HEK293T (cell line): Measurements from ENCODE around the gene F3.

Source experiments
- CTCF ChIA-PET: fragments of 350-600 bp; formaldehyde crosslinking; extraction: SDS; loops from one replicate; lab custom pipeline; 2021; ENCODE audit warnings: antibody characterized with exemption, inconsistent platforms; lab: Yijun Ruan, JAX
- POLR2A ChIA-PET: fragments of 350-600 bp; formaldehyde crosslinking; extraction: SDS; loops from one replicate; lab custom pipeline; 2020; ENCODE audit warnings: antibody characterized with exemption, inconsistent platforms; lab: Yijun Ruan, JAX
- DNase-seq: peaks from one replicate; pipeline ENCODE4 v3.0.0; 2012; ENCODE audit warnings: mixed read lengths; ENCODE audit errors: extremely low spot score
- ARNT ChIP-seq: fragments of 450-650 bp; IDR thresholded peaks from 2 replicates; pipeline ENCODE4 v1.6.1; 2017; ENCODE audit warnings: mild to moderate bottlenecking
- BHLHE40 ChIP-seq: fragments of 450-650 bp; IDR thresholded peaks from 2 replicates; pipeline ENCODE4 v1.6.1; 2016; ENCODE audit warnings: mild to moderate bottlenecking, moderate library complexity, borderline replicate concordance
- CTBP1 ChIP-seq: fragments of 450-650 bp; IDR thresholded peaks from 2 replicates; pipeline ENCODE4 v1.6.1; 2016; ENCODE audit warnings: borderline replicate concordance
- ELF4 ChIP-seq: fragments of 450-650 bp; IDR thresholded peaks from 2 replicates; pipeline ENCODE4 v1.6.1; 2017; ENCODE audit warnings: antibody characterized with exemption
- FOXA1 ChIP-seq: fragments of 450-650 bp; IDR thresholded peaks from 2 replicates; pipeline ENCODE4 v1.6.1; 2016; ENCODE audit warnings: mild to moderate bottlenecking
- FOXK2 ChIP-seq: fragments of 450-650 bp; IDR thresholded peaks from 2 replicates; pipeline ENCODE4 v1.6.1; 2016; ENCODE audit warnings: mild to moderate bottlenecking
- FOXM1 ChIP-seq: fragments of 450-650 bp; IDR thresholded peaks from 2 replicates; pipeline ENCODE4 v1.6.1; 2017; ENCODE audit warnings: mild to moderate bottlenecking, borderline replicate concordance
- HDGF ChIP-seq: fragments of 450-650 bp; IDR thresholded peaks from 2 replicates; pipeline ENCODE4 v1.6.1; 2017; ENCODE audit warnings: antibody characterized with exemption, borderline replicate concordance
- L3MBTL2 ChIP-seq: fragments of 450-650 bp; conservative IDR thresholded peaks from 2 replicates; pipeline ENCODE4 v1.6.1; 2016; ENCODE audit warnings: mild to moderate bottlenecking
- LEF1 ChIP-seq: fragments of 450-650 bp; IDR thresholded peaks from 2 replicates; pipeline ENCODE4 v1.6.1; 2017; ENCODE audit warnings: mild to moderate bottlenecking, borderline replicate concordance
- NFRKB ChIP-seq: fragments of 450-650 bp; IDR thresholded peaks from 2 replicates; pipeline ENCODE4 v1.6.1; 2016; ENCODE audit warnings: mild to moderate bottlenecking, moderate library complexity
- SP1 ChIP-seq: fragments of 450-650 bp; IDR thresholded peaks from 2 replicates; pipeline ENCODE4 v1.6.1; 2017
- SUZ12 ChIP-seq: fragments of 450-650 bp; IDR thresholded peaks from 2 replicates; pipeline ENCODE4 v1.6.1; 2016; ENCODE audit warnings: mild to moderate bottlenecking
- TARDBP ChIP-seq: fragments of 450-650 bp; IDR thresholded peaks from 2 replicates; pipeline ENCODE4 v1.6.1; 2016
- ZNF384 ChIP-seq: fragments of 450-650 bp; IDR thresholded peaks from 2 replicates; pipeline ENCODE4 v1.6.1; 2016
- TF ChIP-seq, protein P1 (sequence below): fragments of 450-650 bp; IDR thresholded peaks from 2 replicates; pipeline ENCODE4 v1.6.1; 2016

Gene F3

GRCh38 chr1:94538243-94538827, 3.2 kb downstream of the F3 start:
- ChIA-PET POLR2A (no interaction called here), CTCF (interaction anchor here (0.6 kb wide), 1 partner anchor 273 kb away, joined by 3 read pairs; no protein-coding TSS in a partner anchor)
- TF ChIP-seq ARNT (no peak), SUZ12 (no peak), LEF1 (no peak), ZNF384 (no peak), CTBP1 (no peak), L3MBTL2 (no peak), FOXM1 (no peak), NFRKB (no peak)
- no peak for DNase-seq

- DNase-seq, result no peak
- TF ChIP-seq HDGF (no peak), SP1 (no peak), TARDBP (no peak), BHLHE40 (no peak), CTBP1 (no peak), FOXK2 (no peak), SUZ12 (no peak)
- TF ChIP-seq, protein P1, sequence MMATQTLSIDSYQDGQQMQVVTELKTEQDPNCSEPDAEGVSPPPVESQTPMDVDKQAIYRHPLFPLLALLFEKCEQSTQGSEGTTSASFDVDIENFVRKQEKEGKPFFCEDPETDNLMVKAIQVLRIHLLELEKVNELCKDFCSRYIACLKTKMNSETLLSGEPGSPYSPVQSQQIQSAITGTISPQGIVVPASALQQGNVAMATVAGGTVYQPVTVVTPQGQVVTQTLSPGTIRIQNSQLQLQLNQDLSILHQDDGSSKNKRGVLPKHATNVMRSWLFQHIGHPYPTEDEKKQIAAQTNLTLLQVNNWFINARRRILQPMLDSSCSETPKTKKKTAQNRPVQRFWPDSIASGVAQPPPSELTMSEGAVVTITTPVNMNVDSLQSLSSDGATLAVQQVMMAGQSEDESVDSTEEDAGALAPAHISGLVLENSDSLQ, result no peak
- CTCF ChIA-PET, result no interaction called here
- POLR2A ChIA-PET, result no interaction called here
These were observed 4.3 kb downstream of the F3 start for GRCh38 chr1:94537254-94537653.

GRCh38 chr1:94535879-94536278, 5.7 kb downstream of the F3 start:
- ChIA-PET POLR2A (no interaction called here), CTCF (no interaction called here)
- DNase-seq, result no peak
- TF ChIP-seq SUZ12, result no peak
- no peak for TF ChIP-seq SP1
- TF ChIP-seq FOXK2, result no peak
- TF ChIP-seq BHLHE40, result no peak

DNA sequence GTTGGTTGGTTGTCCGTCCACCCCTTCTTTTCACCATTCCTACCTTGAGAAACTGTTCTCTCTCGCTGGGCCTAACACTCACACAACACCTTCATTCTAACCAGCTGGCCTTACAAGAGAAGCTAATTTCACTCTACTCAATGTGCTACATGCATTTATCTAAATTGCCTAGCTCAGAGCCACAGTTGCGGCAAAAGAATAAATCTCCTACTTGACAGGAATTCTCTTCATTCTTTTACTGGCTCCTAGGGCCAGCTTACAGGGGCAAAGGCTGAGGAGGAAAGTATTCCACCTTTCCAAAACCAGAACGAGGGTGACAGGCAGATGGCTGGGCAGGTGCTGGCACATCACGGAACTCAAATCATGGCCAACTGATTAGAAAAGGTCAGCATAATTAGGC, 6.5 kb downstream of the F3 start:
- no peak for DNase-seq
- POLR2A ChIA-PET, result no interaction called here
- TF ChIP-seq TARDBP (no peak), NFRKB (no peak), FOXA1 (no peak)
- TF ChIP-seq, protein P1, result no peak
- CTCF ChIA-PET, result no interaction called here

DNA sequence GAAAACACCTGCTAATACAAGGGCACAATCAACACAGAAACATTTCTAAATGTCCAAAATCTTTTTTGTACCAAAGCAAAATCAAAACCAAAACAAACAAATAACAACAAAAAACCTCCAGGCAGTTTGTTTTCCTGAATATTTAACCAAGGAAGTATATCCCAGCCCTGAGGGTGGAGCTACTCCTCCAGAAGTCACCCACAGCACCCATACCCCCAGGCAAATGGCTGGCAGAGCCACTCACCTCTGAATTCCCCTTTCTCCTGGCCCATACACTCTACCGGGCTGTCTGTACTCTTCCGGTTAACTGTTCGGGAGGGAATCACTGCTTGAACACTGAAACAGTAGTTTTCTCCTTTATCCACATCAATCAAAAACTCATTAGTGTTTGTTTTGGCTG, 9.5 kb downstream of the F3 start:
- POLR2A ChIA-PET, result interaction anchor here (1.2 kb wide), 1 partner anchor 10 kb away, joined by 3 read pairs; the partner anchor contains the start of gene F3
- DNase-seq, result no peak
- TF ChIP-seq TARDBP (no peak), L3MBTL2 (no peak), SUZ12 (no peak), ELF4 (no peak), FOXA1 (no peak), BHLHE40 (no peak), FOXM1 (no peak), SP1 (no peak), ARNT (no peak), HDGF (no peak), FOXK2 (no peak)
- CTCF ChIA-PET, result no interaction called here

DNA sequence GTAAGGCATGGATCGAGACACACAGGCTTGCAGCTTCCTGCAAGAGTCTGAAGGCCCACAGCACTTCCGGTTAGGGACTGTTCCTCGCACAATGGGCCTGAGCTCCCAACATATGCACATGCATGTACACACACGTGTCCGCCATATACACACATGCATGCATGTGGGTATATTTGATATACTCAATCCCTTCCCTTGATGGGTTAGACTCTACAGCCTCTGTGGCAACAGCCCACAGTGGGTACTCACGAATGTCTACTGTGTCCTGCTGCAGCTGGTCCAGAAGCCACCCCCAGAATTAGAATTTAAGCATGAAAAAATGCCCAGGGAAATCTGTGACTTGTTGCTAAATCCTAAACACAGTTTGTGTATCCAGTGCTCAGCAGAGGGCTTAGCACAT, 9.9 kb downstream of the F3 start:
- ChIA-PET CTCF (no interaction called here), POLR2A (interaction anchor here (1.2 kb wide), 1 partner anchor 10 kb away, joined by 3 read pairs; the partner anchor contains the start of gene F3)

DNA sequence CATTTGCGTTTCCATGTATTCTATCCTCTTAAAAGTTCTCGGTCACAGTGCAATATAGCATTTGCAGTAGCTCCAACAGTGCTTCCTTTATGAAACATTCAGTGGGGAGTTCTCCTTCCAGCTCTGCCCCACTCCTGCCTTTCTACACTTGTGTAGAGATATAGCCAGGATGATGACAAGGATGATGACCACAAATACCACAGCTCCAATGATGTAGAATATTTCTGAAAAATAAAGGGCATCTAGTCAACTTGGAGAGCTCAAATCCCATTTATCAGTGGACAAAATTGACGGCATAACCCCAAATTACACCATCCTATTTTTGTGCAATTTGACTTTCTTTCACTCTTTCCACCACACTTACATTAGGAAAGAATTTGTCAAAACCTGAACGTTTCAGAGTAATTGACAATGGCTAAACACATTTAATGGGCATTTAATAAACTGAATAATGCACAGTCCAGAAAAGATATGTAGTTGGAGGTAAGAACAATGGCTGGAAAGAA, 11.1 kb downstream of the F3 start:
- no peak for DNase-seq
- ChIA-PET POLR2A (no interaction called here), CTCF (no interaction called here)
- no peak for TF ChIP-seq ZNF384
- TF ChIP-seq ELF4, result no peak
- no peak for TF ChIP-seq NFRKB
- TF ChIP-seq CTBP1, result no peak
- no peak for TF ChIP-seq ARNT
- no peak for TF ChIP-seq SUZ12
- no peak for TF ChIP-seq BHLHE40
- TF ChIP-seq FOXK2, result no peak
- TF ChIP-seq TARDBP, result no peak
- no peak for TF ChIP-seq FOXM1

More for the DNA sequence above, 9.9 kb downstream of the F3 start:
- TF ChIP-seq FOXM1 (no peak), BHLHE40 (no peak), L3MBTL2 (no peak)
- TF ChIP-seq, protein P1, result no peak
- DNase-seq, result no peak
